Measurements from ENCODE around the gene NBPF3. TPM values are rescaled to one million over a fixed set of nuclear protein-coding genes. Genes with fewer than 3 reads are reported as not detected.

NBPF3 gene
- total and polyA plus RNA-seq, 2 experiments from 2014 or later, result 2.7 to 18.1 TPM

DNA sequence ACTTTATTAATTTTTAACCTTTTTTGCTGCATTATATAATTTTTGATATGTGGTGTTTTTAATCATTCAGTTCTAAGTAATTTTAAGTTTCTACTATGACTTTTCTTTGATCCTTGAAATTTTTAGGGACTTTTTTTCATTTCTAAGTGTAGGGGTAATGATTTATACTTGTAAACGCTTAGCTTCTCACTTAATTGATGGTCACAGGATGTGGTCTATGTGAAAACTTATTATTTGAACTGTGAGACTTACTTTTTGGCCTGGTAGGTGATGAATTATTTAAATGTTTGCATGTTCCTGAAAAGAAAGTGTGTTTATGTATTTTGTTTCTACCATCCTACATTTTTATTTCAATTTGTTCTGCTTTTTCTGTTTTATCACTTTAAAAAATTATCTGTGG lies 86.5 kb downstream of the NBPF3 start:
- Mint-ChIP-seq H3K27me3 (ENCODE audit: insufficient read depth, low read depth, poor library complexity) (peaks cover 8% of the 10 kb centered on the region), H3K4me1 (peaks cover 25% of the 10 kb centered on the region), H3K36me3 (ENCODE audit: low read depth) (0 out of 3 replicates have a peak, but pooled peaks cover 5% of the 10 kb centered on the region), H3K27ac (no peak overlapping the region), H3K9me3 (no peaks in the 10 kb centered on the region), H3K4me3 (no peak overlapping the region; the same call in 2 of the 3 replicates)
- no peaks in the 10 kb centered on the region for H3K4me1 ChIP-seq (ENCODE audit: insufficient read depth)
- no peaks in the 10 kb centered on the region for H3F3A ChIP-seq (replicated peaks; ENCODE audit: low read depth)
- TF ChIP-seq STAT1 (IDR thresholded peaks at IDR 0.05; ENCODE audit: unreplicated experiment) (no peak), POLR2AphosphoS5 (IDR thresholded peaks at IDR 0.05; ENCODE audit: low read depth) (no peak), EZH2phosphoT487 (IDR thresholded peaks at IDR 0.05; ENCODE audit: unreplicated experiment) (no peak), NANOG (IDR thresholded peaks at IDR 0.05; ENCODE audit: borderline replicate concordance) (no peak), ZNF331 (CRISPR knock-in tag; IDR thresholded peaks at IDR 0.05; ENCODE audit: low read depth) (no peak), JUNB (IDR thresholded peaks at IDR 0.05; ENCODE audit: unreplicated experiment) (no peak), EZH2 (IDR thresholded peaks at IDR 0.05; ENCODE audit: low read depth, unreplicated experiment) (no peak)
- TF ChIP-seq, protein P1, sequence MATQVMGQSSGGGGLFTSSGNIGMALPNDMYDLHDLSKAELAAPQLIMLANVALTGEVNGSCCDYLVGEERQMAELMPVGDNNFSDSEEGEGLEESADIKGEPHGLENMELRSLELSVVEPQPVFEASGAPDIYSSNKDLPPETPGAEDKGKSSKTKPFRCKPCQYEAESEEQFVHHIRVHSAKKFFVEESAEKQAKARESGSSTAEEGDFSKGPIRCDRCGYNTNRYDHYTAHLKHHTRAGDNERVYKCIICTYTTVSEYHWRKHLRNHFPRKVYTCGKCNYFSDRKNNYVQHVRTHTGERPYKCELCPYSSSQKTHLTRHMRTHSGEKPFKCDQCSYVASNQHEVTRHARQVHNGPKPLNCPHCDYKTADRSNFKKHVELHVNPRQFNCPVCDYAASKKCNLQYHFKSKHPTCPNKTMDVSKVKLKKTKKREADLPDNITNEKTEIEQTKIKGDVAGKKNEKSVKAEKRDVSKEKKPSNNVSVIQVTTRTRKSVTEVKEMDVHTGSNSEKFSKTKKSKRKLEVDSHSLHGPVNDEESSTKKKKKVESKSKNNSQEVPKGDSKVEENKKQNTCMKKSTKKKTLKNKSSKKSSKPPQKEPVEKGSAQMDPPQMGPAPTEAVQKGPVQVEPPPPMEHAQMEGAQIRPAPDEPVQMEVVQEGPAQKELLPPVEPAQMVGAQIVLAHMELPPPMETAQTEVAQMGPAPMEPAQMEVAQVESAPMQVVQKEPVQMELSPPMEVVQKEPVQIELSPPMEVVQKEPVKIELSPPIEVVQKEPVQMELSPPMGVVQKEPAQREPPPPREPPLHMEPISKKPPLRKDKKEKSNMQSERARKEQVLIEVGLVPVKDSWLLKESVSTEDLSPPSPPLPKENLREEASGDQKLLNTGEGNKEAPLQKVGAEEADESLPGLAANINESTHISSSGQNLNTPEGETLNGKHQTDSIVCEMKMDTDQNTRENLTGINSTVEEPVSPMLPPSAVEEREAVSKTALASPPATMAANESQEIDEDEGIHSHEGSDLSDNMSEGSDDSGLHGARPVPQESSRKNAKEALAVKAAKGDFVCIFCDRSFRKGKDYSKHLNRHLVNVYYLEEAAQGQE (IDR thresholded peaks at IDR 0.05; ENCODE audit: unreplicated experiment), result no peak
- TF ChIP-seq, protein P2, sequence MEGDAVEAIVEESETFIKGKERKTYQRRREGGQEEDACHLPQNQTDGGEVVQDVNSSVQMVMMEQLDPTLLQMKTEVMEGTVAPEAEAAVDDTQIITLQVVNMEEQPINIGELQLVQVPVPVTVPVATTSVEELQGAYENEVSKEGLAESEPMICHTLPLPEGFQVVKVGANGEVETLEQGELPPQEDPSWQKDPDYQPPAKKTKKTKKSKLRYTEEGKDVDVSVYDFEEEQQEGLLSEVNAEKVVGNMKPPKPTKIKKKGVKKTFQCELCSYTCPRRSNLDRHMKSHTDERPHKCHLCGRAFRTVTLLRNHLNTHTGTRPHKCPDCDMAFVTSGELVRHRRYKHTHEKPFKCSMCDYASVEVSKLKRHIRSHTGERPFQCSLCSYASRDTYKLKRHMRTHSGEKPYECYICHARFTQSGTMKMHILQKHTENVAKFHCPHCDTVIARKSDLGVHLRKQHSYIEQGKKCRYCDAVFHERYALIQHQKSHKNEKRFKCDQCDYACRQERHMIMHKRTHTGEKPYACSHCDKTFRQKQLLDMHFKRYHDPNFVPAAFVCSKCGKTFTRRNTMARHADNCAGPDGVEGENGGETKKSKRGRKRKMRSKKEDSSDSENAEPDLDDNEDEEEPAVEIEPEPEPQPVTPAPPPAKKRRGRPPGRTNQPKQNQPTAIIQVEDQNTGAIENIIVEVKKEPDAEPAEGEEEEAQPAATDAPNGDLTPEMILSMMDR (conservative IDR thresholded peaks at IDR 0.05; ENCODE audit: low read depth in 2 of 2), result no peak
- TF ChIP-seq, protein P3, sequence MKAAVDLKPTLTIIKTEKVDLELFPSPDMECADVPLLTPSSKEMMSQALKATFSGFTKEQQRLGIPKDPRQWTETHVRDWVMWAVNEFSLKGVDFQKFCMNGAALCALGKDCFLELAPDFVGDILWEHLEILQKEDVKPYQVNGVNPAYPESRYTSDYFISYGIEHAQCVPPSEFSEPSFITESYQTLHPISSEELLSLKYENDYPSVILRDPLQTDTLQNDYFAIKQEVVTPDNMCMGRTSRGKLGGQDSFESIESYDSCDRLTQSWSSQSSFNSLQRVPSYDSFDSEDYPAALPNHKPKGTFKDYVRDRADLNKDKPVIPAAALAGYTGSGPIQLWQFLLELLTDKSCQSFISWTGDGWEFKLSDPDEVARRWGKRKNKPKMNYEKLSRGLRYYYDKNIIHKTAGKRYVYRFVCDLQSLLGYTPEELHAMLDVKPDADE (IDR thresholded peaks at IDR 0.05), result no peak
- no peak overlapping the region for H3K4me2 ChIP-seq
- no peaks in the 10 kb centered on the region for H3K36me3 ChIP-seq (ENCODE audit: insufficient read depth)
- H3K9me2 ChIP-seq (ENCODE audit: insufficient read depth), result no peaks in the 10 kb centered on the region
- ATAC-seq, result no peak
- no peak for DNase-seq (ENCODE audit: low spot score)
- H3K27ac ChIP-seq (ENCODE audit: low read depth), result no peak overlapping the region
- peaks cover 13% of the 10 kb centered on the region for H4K20me1 ChIP-seq (replicated peaks; ENCODE audit: insufficient read depth)
- peaks cover 73% of the 10 kb centered on the region for H3K79me2 ChIP-seq (replicated peaks; ENCODE audit: insufficient read depth)
- H2AFZ ChIP-seq, result no peak overlapping the region
- no peak overlapping the region for H3K4me3 ChIP-seq
- H3K27me3 ChIP-seq (ENCODE audit: insufficient read depth), result no peaks in the 10 kb centered on the region
